ENCODE results near the gene TTI1. TPM values are rescaled to one million over a fixed set of nuclear protein-coding genes. Genes with fewer than 3 reads are reported as not detected.

The TTI1 gene
- total RNA-seq, 6 experiments from 2014 or later: 11.8 to 17.9 (median 14.1) TPM

- Mint-ChIP-seq H3K27me3 (ENCODE audit: insufficient read depth) (no peaks in the 10 kb centered on the region), H3K4me1 (ENCODE audit: low read depth) (peaks cover 26% of the 10 kb centered on the region), H3K27ac (no peak overlapping the region), H3K36me3 (ENCODE audit: low read depth) (peaks cover 15% of the 10 kb centered on the region), H3K9me3 (no peaks in the 10 kb centered on the region), H3K4me3 (no peak overlapping the region)
- no peak for TF ChIP-seq CTCF (IDR thresholded peaks at IDR 0.05)
- DNase-seq: no peak
Observed at GRCh38 chr20:37987602-37988290, 45.5 kb downstream of the TTI1 start.

- peaks cover 22% of the 10 kb centered on the region for H3K4me1 Mint-ChIP-seq (ENCODE audit: low read depth)
- H3K36me3 Mint-ChIP-seq (ENCODE audit: low read depth): peaks cover 19% of the 10 kb centered on the region
- no peak for TF ChIP-seq CTCF (IDR thresholded peaks at IDR 0.05)
- no peak overlapping the region for H3K4me3 Mint-ChIP-seq
- H3K27ac Mint-ChIP-seq: no peak overlapping the region
- no peaks in the 10 kb centered on the region for H3K27me3 Mint-ChIP-seq (ENCODE audit: insufficient read depth)
- DNase-seq: no peak
- H3K9me3 Mint-ChIP-seq: no peaks in the 10 kb centered on the region
Observed at GRCh38 chr20:37986873-37987601, 46.2 kb downstream of the TTI1 start.

DNA sequence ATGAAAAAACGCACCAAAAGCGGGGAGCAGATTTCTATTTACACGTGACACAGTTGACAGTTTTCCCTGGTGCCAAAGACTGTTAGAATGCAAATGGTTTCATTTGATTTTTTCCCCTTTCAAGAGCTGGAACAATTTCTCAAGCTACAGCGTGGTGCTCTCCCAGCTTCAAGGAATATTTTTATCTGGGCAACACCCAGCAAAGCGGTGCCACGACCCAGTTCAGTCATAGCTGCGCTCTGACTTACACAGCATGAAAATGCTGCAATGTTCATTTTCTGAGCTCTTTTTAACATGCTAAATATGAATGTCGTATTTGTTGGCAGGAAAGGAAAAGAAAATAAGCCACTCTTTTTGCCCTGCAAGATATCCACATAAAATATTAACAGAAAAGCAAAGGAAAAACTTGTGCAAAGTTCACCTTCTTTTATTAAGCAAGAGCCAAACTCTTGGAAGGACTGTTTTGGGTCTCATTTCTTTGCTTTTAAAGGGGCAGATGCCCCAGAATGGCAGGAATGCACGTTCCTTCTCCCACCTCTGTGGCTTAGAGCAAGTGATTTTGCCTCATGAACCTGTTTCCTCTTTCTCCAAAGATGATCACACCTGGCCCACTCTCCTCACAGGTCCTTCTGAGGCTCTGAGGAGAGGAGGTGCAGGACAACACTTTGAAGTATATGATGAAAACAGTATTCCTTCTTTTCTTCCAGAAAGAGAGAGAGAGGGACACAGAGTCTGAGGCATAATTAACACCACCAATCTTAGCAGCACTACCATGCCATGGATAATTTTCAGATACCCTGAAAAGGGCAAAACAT lies 47.0 kb downstream of the TTI1 start:
- H3K4me1 Mint-ChIP-seq (ENCODE audit: low read depth): peaks cover 16% of the 10 kb centered on the region
- H3K27me3 Mint-ChIP-seq (ENCODE audit: insufficient read depth): no peaks in the 10 kb centered on the region
- peaks cover 19% of the 10 kb centered on the region for H3K36me3 Mint-ChIP-seq (ENCODE audit: low read depth)
- TF ChIP-seq CTCF (IDR thresholded peaks at IDR 0.05): no peak
- H3K4me3 Mint-ChIP-seq: no peak overlapping the region
- no peak for DNase-seq
- H3K27ac Mint-ChIP-seq: no peak overlapping the region
- no peaks in the 10 kb centered on the region for H3K9me3 Mint-ChIP-seq

GRCh38 chr20:37984018-37984785 lies 49.1 kb downstream of the TTI1 start:
- no peak overlapping the region for H3K4me3 Mint-ChIP-seq
- H3K27ac Mint-ChIP-seq: no peak overlapping the region
- peaks cover 19% of the 10 kb centered on the region for H3K36me3 Mint-ChIP-seq (ENCODE audit: low read depth)
- no peaks in the 10 kb centered on the region; the same call in 1 of the 2 replicates for H3K4me1 Mint-ChIP-seq (ENCODE audit: low read depth)
- H3K27me3 Mint-ChIP-seq (ENCODE audit: insufficient read depth): no peaks in the 10 kb centered on the region
- H3K9me3 Mint-ChIP-seq: no peaks in the 10 kb centered on the region
- no peak for TF ChIP-seq CTCF (IDR thresholded peaks at IDR 0.05)
- DNase-seq: no peak

GRCh38 chr20:37983286-37983685 lies 50.0 kb downstream of the TTI1 start:
- no peaks in the 10 kb centered on the region; the same call in 1 of the 2 replicates for H3K4me1 Mint-ChIP-seq (ENCODE audit: low read depth)
- H3K27me3 Mint-ChIP-seq (ENCODE audit: insufficient read depth): no peaks in the 10 kb centered on the region
- H3K27ac Mint-ChIP-seq: no peak overlapping the region
- no peaks in the 10 kb centered on the region for H3K9me3 Mint-ChIP-seq
- no peak for DNase-seq
- H3K36me3 Mint-ChIP-seq (ENCODE audit: low read depth): peaks cover 11% of the 10 kb centered on the region; the same call in 1 of the 2 replicates
- TF ChIP-seq CTCF (IDR thresholded peaks at IDR 0.05): no peak
- H3K4me3 Mint-ChIP-seq: no peak overlapping the region
